ENCODE measurements around the gene TMEM131.
"Not testable (repeated sequence)": the region's sequence is repeated elsewhere in the genome, so short reads cannot be mapped to it uniquely, and the experiment has no call there.

GRCh38 chr2:97878317-97878716, 117.4 kb downstream of the TMEM131 start:
- TF ChIP-seq, protein P1, sequence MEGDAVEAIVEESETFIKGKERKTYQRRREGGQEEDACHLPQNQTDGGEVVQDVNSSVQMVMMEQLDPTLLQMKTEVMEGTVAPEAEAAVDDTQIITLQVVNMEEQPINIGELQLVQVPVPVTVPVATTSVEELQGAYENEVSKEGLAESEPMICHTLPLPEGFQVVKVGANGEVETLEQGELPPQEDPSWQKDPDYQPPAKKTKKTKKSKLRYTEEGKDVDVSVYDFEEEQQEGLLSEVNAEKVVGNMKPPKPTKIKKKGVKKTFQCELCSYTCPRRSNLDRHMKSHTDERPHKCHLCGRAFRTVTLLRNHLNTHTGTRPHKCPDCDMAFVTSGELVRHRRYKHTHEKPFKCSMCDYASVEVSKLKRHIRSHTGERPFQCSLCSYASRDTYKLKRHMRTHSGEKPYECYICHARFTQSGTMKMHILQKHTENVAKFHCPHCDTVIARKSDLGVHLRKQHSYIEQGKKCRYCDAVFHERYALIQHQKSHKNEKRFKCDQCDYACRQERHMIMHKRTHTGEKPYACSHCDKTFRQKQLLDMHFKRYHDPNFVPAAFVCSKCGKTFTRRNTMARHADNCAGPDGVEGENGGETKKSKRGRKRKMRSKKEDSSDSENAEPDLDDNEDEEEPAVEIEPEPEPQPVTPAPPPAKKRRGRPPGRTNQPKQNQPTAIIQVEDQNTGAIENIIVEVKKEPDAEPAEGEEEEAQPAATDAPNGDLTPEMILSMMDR (IDR thresholded peaks at IDR 0.05), result not testable (repeated sequence)
- not testable (repeated sequence) for TF ChIP-seq EZH2 (IDR thresholded peaks at IDR 0.05)
